ENCODE data around the gene PPIC.

PPIC gene

GRCh38 chr5:123036391-123037103, at the start of gene PPIC:
PPIC (minus strand) TSS chr5:123036725; CDS start chr5:123036625, 100 bp downstream.
- DNase-seq: no peak

DNA sequence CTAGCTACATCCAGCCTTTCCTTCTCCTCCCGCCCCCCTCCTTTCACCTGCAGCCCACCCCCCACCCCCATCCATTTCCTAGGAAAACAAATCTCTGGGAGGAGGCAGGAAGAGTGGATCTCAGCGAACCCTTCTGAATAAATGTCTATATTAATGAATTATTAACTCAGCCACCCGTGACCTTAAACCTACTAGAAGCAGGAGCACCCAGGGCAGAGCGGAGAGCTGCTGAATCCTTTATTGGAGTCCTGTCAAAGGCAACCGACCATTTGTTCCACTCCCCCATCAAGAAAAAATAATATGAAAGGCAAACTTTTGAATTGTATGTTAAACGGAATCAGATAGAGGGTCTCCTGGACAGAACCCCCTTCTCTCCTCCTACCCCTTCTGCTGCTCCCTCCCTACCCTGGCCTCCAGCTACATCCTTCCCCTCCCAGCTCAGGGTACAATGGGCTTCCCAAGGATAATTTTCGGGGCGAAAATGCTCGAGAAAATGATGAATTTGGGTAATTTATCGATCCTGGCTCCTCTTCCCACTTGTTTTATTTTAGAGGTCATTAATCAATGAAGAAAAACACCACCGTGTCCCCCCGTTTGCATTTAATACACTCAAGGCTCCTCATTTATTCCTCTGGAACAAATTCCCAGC, 49.2 kb upstream of the PPIC start:
- no peak for DNase-seq

- DNase-seq: no peak
Measured at GRCh38 chr5:123084730-123085605, 48.4 kb upstream of the PPIC start.

GRCh38 chr5:123083298-123083697, 46.8 kb upstream of the PPIC start:
- DNase-seq: no peak

DNA sequence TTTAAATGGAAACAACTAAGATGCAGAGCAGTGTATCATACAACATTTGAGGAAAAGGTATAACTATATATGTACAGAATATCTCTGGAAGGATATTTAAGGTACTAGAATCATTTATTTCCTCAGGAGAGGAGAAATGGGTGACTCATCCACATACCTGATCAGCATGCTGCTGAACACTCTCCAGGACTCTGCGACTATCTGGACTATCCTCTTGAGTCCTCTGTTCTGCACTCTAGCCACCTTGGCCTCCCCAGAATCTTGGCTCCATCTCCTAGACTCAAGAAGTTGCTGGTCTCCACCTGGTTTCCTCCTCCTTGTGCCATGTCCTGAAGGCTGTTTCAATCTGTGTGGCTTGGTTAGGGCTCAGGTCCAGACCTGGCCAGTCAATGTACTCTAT, 43.7 kb upstream of the PPIC start:
- no peak for DNase-seq

GRCh38 chr5:123075521-123076163, 39.1 kb upstream of the PPIC start:
- DNase-seq: no peak

GRCh38 chr5:123068368-123068938, 31.9 kb upstream of the PPIC start:
- no peak for DNase-seq

DNA sequence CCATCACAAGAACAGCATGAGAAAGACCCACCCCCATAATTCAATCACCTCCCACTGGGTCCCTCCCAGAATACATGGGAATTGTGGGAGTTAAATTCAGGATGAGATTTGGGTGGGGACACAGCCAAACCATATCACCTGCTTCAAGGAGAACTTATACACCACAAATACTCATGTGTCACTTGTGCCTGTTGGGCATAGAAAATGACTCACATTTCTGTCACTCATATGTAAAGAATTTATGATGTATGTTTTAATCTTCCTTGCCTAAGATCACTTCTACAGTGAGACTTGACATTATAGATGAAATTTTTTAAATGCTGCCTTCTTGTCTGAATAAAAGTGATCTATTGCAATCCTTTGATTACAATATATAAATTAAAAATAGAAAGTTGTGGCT, 29.5 kb upstream of the PPIC start:
- no peak for DNase-seq

- DNase-seq: no peak
Measured at GRCh38 chr5:123059455-123059854, 22.9 kb upstream of the PPIC start.

GRCh38 chr5:123051206-123051605, 14.7 kb upstream of the PPIC start:
- no peak for DNase-seq

DNA sequence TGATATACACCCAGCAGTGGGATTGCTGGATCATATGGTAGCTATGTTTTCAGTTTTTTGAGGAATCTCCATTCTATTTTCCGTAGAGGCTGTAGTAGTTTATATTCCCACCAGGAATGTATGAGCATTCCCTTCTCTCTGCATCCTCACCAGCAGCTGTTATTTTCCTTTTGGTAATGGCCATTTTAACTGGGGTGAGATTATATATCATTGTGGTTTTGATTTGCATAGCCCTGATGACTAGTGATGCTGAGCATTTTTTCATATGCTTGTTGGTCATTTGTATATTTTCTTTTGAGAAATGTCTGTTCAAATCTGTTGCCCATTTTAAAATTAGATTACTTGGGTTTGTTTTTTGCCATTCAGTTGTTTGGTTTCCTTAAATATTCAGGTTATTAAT, 11.2 kb upstream of the PPIC start:
- no peak for DNase-seq

DNA sequence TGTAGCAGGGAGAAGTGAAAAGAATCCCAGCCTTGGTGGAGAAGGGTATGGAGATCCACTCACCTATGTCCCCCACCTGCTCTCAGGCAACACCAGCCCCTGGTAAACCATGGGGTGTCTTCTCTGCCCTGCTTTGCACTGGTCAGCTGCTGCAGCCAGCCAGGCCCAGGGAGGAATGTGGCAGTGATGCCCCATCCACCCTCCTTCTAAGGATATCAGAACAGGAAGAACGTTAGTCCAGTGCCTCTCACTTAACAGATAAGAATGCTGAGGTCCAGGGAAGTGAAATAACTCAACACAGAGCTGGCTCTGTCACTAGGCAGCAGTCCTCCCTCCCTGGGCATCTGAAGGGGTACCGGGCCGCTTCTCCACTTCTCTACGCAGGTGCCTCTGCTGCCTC, 9.7 kb upstream of the PPIC start:
- no peak for DNase-seq

GRCh38 chr5:123044926-123045617, 8.5 kb upstream of the PPIC start:
- no peak for DNase-seq

- no peak for DNase-seq
Measured at GRCh38 chr5:123039673-123040072, 3.1 kb upstream of the PPIC start.

DNA sequence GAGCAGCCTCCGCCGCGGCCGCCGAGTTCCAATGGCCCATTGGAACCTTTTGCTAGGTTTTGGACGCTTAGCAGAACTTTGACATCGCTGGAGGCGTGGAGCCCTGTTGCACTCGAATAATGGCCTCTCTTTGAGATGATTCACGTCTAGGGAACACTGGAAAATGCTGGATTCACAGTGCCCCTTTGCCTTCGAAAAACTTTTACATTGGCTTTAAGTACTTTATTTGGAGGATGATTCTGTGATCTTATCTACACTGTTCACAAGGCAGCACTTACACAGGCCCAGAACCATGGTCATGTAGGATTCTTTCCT, 536 bp upstream of the PPIC start:
- no peak for DNase-seq

GRCh38 chr5:123035918-123036390, 571 bp downstream of the PPIC start:
- no peak for DNase-seq

DNA sequence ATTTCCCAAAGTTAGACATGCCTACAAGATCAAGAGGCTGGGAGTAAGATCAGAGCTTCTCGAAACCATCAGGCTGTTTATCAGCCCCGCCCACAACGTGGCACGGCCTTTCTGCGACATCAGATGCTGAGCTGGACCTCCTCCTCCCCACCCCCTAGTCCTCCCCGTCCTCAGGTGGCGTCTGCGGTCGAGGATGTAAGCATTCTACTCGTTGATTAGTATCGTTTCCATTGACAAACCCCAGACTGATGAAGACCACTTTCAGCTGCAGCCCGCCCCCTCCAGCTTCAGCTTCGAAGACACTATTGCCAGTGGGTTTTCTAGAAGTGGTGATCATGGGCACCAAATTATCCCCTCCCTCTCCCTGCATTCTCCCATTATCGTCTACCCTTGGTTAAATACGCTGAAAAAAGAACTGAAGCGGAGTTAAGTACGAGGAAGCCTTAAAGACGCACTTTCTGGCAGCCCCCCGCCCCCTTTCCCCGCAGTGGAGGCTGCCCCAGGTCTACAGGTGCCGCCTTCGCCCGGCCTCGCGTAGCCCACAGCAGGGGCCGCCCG, 1.1 kb downstream of the PPIC start:
- DNase-seq: no peak

DNA sequence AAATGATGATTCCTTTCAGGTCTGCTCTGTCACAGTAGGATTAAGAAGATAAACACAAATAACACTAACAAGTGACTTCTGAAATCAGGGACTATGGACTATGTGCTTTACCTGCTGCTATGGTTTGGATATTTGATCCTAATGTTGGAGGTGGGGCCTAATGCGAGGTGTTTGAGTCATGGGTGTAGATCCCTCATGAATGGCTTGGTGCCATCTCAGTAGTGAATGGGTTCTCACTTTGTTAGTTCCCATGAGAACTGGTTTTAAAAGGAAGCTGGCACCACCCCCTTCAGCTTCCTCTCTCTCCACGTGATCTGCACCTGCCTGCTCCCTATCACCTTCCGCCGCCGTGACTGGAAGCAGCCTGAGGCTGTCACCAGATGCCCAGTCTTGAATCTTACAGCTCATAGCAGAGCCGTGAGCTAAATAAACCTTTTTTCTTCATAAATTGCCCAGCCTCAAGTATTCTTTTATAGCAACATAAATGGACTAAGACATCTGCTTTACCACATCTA, 3.3 kb downstream of the PPIC start:
- DNase-seq: no peak

GRCh38 chr5:123028222-123028621, 8.3 kb downstream of the PPIC start:
- DNase-seq: no peak

- DNase-seq: no peak
Measured at GRCh38 chr5:123014689-123015088, 21.8 kb downstream of the PPIC start.

GRCh38 chr5:123012321-123012720, 24.2 kb downstream of the PPIC start:
- no peak for DNase-seq

- no peak for DNase-seq
Measured at GRCh38 chr5:123007754-123008153, 28.8 kb downstream of the PPIC start.

Data from CD4-positive, alpha-beta T cell treated with Interleukin-21 for 1 hour (primary cell).